GM13976 (cell line): Measurements from ENCODE around the gene RBFOX2.

Experiments used
- DNase-seq: peaks from one replicate; pipeline ENCODE4 v3.0.0; 2012; ENCODE audit warnings: low spot score
- in situ Hi-C: fragments of 300-500 bp; cut with MboI; formaldehyde crosslinking; loops from one replicate; pipeline ENCODE4 v1.12.0; 2022; ENCODE audit warnings: low sequenced_read_pairs, mixed read lengths, inconsistent platforms; ENCODE audit not compliant: unreplicated experiment
- TF ChIP-seq, protein P1 (sequence below): IDR thresholded peaks from 2 replicates; pipeline ENCODE4 v1.5.1; 2012; ENCODE audit warnings: borderline replicate concordance, mild to moderate bottlenecking; ENCODE audit not compliant: insufficient read depth; ENCODE audit errors: extremely low read depth, missing control alignments, control extremely low read depth

RBFOX2 gene

GRCh38 chr22:36017651-36018091 is 11.0 kb downstream of the RBFOX2 start:
- TF ChIP-seq, protein P1, sequence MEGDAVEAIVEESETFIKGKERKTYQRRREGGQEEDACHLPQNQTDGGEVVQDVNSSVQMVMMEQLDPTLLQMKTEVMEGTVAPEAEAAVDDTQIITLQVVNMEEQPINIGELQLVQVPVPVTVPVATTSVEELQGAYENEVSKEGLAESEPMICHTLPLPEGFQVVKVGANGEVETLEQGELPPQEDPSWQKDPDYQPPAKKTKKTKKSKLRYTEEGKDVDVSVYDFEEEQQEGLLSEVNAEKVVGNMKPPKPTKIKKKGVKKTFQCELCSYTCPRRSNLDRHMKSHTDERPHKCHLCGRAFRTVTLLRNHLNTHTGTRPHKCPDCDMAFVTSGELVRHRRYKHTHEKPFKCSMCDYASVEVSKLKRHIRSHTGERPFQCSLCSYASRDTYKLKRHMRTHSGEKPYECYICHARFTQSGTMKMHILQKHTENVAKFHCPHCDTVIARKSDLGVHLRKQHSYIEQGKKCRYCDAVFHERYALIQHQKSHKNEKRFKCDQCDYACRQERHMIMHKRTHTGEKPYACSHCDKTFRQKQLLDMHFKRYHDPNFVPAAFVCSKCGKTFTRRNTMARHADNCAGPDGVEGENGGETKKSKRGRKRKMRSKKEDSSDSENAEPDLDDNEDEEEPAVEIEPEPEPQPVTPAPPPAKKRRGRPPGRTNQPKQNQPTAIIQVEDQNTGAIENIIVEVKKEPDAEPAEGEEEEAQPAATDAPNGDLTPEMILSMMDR, result no peak
- DNase-seq, result no peak
- in situ Hi-C loops, result no loop called here

GRCh38 chr22:36016684-36017083 is 11.9 kb downstream of the RBFOX2 start:
- TF ChIP-seq, protein P1, result no peak
- in situ Hi-C loops, result no loop called here
- no peak for DNase-seq

DNA sequence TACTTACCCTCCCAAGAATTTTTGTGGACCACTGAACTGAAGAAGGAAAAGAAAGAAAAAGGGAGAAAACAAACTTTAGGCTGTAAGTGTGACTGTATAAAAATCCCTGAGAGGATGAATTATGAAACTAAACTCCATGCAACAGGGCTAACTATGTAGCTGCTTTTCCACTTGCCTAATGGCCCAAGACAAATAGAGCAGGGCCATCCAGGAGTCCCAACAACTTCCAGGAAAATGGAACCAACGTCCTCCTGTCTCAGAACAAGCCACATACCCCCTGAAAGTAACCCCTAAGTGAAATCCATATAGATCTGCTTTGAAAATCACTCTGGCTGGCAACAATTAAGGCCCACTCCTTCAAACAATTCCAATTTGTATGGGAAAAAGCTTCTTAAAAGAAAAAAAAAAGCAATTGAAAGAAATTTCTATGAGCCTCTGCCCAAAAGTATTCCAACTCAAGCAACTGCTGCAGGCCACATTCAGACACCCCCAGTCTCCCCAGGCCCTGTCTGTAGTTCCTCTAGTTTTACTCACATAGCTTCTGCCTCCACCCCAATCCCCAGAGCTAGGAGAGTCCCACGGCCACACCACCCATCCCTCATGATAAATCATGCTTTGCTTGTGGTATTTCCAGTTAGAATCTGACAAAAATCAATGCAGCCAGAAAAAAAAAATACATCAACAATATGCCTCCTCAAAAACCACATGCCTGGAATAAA is 12.7 kb downstream of the RBFOX2 start:
- TF ChIP-seq, protein P1, result no peak
- no peak for DNase-seq
- in situ Hi-C loops, result no loop called here

DNA sequence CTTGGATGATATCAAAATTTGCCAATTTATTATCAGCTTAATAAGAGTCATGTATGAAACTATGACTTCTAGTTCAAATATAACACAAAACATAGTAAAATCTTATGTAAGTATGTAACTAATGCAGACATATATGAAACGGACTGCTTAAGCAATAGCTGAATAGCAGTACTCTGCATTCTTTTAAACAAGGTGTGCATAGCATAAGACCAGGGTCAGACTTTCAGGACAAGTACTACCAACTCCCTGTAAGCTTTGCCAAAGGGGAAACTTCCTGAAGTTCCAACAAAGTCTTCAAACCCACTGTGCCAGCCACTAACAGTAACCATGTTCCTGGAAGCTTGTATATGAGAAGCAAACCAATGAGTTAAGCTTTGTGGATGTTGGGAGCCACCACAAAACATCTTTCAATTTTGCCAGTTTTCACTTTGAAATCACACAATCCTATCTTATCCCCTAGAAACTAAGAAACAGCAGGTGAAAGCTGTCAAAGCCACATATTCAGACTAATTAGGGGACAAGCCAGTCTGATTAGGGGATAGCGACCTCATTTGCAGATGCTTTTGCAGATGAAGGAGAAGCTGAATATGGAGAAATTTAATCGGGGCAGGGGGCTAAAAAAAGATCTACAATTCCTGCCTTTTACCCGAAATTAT is 13.3 kb downstream of the RBFOX2 start:
- no peak for DNase-seq
- TF ChIP-seq, protein P1, result no peak
- in situ Hi-C loops, result no loop called here

GRCh38 chr22:36014546-36015074 is 14.0 kb downstream of the RBFOX2 start:
- in situ Hi-C loops, result no loop called here
- TF ChIP-seq, protein P1, result no peak

DNA sequence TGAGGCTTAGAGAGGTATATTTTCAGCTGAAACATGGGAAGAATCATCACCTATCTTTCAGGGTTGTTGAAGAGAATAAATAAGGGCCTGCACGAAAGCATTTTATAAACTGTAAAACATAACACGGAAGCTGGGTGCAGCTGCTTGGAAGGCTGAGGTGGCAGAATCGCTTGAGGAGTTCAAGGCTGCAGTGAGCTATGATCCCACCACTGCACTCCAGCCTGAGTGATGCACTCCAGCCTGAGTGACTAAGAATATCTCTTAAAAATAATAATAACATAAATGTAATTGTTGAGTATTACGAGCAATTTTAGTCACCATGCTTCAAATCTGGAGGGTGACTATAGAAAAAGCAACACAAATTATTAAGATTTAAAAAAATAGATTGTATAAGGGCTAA is 16.3 kb downstream of the RBFOX2 start:
- in situ Hi-C loops, result no loop called here
- TF ChIP-seq, protein P1, result no peak

More at GRCh38 chr22:36014546-36015074, 14.0 kb downstream of the RBFOX2 start:
- no peak for DNase-seq

More for the DNA sequence above, 16.3 kb downstream of the RBFOX2 start:
- DNase-seq, result no peak
